NT2/D1 (cell line): ENCODE results near the gene SUMO3.

Experiments used
- SUZ12 ChIP-seq: IDR thresholded peaks from 2 replicates; pipeline ENCODE4 v1.6.1; 2011; ENCODE audit not compliant: insufficient read length, insufficient read depth; ENCODE audit errors: extremely low read depth
- YY1 ChIP-seq: IDR thresholded peaks from 2 replicates; pipeline ENCODE4 v1.6.1; 2011; ENCODE audit not compliant: insufficient read length, insufficient read depth

DNA sequence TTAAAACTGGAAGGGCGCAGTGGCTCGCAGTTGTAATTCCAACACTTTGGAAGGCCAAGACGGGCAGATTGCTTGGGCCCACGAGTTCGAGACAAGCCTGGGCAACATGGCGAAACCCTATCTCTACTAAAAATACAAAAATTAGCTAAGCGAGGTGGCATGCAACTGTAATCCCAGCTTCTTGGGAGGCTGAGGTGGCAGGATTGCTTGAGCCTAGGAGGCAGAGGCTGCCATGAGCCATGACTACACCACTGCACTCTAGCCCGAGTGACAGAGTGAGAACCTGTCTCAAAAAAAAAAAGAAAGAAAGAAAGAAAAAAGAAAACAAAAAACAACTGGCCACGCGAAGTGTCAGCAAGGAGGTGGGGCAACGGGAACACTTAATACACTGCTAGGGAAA is 22.5 kb downstream of the SUMO3 start:
- no peak for TF ChIP-seq YY1
- TF ChIP-seq SUZ12 = no peak
